ENCODE measurements around the gene FPGS.
"Not testable (repeated sequence)": the region's sequence is repeated elsewhere in the genome, so short reads cannot be mapped to it uniquely, and the experiment has no call there.

FPGS gene

DNA sequence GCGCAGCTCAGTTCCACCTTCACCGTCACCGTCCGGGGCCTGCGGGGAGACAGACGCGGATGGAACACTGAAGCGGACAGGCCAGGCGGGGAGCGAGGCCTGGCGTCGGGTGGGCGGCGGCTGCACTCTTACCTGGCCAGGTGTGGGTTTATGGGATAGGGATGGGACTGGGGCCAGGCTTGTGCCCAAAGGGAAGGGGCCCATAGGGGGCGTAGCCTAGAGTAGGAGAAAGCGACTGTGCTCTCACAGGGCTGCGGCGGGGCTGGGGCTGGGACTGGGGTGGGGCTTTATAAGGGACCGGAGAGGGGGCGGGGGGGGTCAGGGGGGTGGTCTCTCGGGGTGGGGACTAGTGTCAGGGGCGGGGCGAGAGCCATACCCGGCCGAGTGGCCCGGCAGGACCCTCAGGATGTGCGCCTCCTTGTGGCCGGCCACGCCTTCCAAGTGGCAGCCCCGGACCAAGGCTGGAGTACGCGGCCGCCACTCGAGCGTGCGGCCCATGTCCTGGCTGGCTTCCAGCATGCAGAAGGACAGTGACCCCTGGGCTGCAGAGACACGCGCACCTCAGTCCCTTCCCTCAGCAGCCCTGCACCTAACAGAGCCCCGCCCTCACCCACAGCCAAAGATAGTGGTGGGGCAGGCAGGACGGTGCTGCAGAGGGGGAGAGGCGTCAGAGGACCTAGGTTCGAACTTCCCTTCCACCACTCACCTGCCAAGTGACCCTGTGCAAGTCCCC, 22.8 kb downstream of the FPGS start:
- Mint-ChIP-seq H3K9me3 (no peaks in the 10 kb centered on the region), H3K4me3 (no peak overlapping the region), H3K36me3 (ENCODE audit: low read depth) (peaks cover 7% of the 10 kb centered on the region), H3K27me3 (no peaks in the 10 kb centered on the region), H3K27ac (no peak overlapping the region), H3K4me1 (no peaks in the 10 kb centered on the region)
- ATAC-seq, result no peak
- DNase-seq, result peak; percentile 24

DNA sequence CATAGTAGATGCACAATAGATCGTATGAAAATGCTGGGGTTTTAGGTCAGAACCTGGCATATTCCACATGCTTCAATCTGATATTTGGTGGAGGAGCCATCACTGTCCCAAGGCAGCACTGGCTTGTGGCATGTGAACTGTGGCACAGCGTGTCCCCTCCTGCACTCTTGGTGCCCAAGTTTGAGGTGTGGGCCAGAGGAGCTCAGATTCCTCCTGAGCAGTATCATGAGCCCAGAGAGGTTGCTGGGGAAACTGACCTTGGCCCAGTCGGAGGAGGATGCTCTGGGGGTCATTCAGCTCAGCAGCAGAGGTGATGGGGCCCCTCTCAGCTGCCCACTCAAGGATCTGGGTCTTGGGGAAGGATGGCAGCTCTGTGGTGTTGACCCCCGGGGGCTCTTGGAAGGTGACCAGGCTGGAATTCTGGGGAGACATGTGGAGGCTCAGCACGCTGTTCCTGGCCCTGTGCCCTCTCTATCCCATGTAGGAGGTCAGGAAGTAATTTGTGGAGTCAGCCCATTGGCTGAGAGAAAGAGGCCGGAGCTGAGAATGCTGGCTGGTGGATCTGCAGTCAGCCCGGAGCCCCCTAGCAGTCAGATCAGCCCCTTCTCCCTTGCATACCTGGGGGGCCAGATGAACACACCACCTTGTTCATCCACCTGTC, 23.7 kb downstream of the FPGS start:
- Mint-ChIP-seq H3K27me3 (no peaks in the 10 kb centered on the region), H3K27ac (no peak overlapping the region), H3K9me3 (no peaks in the 10 kb centered on the region), H3K4me1 (no peaks in the 10 kb centered on the region), H3K4me3 (no peak overlapping the region), H3K36me3 (ENCODE audit: low read depth) (peaks cover 4% of the 10 kb centered on the region)
- ATAC-seq (no peak), DNase-seq (no peak)

- Mint-ChIP-seq H3K36me3 (ENCODE audit: low read depth) (peaks cover 4% of the 10 kb centered on the region), H3K4me1 (peaks cover 15% of the 10 kb centered on the region), H3K27me3 (no peaks in the 10 kb centered on the region), H3K9me3 (no peaks in the 10 kb centered on the region), H3K27ac (peak overlapping the region; percentile 16), H3K4me3 (no peak overlapping the region)
- DNase-seq (no peak), ATAC-seq (no peak)
These were observed 25.8 kb downstream of the FPGS start for GRCh38 chr9:127828262-127829031.

DNA sequence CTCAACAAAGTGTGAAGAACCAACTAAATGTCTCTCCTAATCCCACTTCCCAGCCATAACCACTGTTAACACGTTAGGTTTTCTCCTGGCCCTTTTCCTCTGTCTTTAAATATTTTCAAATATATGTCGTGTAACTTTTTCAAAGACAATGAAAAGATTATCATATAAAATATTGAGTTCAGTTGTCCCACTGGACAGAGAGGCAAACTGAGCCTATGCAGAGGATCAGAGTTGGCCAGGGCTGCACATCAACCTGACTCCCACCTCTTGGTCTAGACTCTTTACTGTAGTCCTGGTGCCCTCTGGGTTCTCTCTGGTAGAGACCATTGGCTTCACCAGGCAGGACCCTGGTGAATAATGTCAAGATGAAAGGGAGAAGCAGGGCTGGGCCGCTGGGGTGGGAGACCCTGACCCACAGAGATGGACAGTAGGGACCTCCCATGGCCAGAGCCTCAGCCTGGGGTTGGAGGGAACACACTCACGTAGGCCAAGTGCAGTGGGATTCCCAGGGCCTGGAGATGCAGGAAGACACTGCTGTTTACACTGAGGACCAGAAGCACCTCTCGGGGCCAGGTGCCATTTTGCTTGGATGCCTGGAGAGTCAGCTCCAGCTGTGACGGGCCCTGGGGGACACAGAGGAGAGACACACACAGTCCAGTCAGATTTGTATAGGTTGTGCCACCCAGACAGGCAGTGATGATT, 26.7 kb downstream of the FPGS start:
- H3K4me1 Mint-ChIP-seq, result peaks cover 20% of the 10 kb centered on the region
- peaks cover 4% of the 10 kb centered on the region for H3K36me3 Mint-ChIP-seq (ENCODE audit: low read depth)
- H3K4me3 Mint-ChIP-seq, result no peak overlapping the region
- H3K27ac Mint-ChIP-seq, result peak overlapping the region; percentile 8
- H3K27me3 Mint-ChIP-seq, result no peaks in the 10 kb centered on the region
- DNase-seq (no peak), ATAC-seq (no peak)
- H3K9me3 Mint-ChIP-seq, result no peaks in the 10 kb centered on the region

GRCh38 chr9:127832248-127832647, 29.6 kb downstream of the FPGS start:
- DNase-seq (no peak), ATAC-seq (no peak)
- H3K9me3 Mint-ChIP-seq, result no peaks in the 10 kb centered on the region
- H3K27me3 Mint-ChIP-seq, result no peaks in the 10 kb centered on the region
- no peaks in the 10 kb centered on the region for H3K36me3 Mint-ChIP-seq (ENCODE audit: low read depth)
- H3K4me1 Mint-ChIP-seq, result peaks cover 31% of the 10 kb centered on the region
- H3K27ac Mint-ChIP-seq, result peak overlapping the region; percentile 70
- H3K4me3 Mint-ChIP-seq, result no peak overlapping the region

DNA sequence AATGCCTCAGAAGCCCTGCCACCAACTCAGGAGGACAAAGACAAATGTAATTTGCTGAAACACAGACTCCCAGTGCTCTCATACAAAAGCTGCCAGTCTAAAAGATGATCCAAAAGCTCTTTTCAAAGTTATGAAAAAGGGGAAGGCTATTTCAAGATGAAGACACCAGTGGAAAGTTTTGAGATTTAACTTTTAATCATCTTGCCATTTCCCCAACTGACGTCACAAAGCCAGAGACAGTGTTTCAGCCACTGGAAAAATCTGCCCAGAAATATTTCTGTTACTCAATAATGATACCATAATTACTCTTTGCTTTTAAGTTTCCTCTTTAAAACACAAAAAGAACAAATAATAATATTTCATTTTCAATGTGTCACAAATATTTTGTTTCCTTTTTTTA, 30.9 kb downstream of the FPGS start:
- no peaks in the 10 kb centered on the region for H3K36me3 Mint-ChIP-seq (ENCODE audit: low read depth)
- H3K9me3 Mint-ChIP-seq, result no peaks in the 10 kb centered on the region
- no peaks in the 10 kb centered on the region for H3K27me3 Mint-ChIP-seq
- peak overlapping the region; percentile 78 for H3K27ac Mint-ChIP-seq
- H3K4me3 Mint-ChIP-seq, result no peak overlapping the region
- no peak for DNase-seq
- H3K4me1 Mint-ChIP-seq, result peaks cover 36% of the 10 kb centered on the region
- no peak for ATAC-seq

DNA sequence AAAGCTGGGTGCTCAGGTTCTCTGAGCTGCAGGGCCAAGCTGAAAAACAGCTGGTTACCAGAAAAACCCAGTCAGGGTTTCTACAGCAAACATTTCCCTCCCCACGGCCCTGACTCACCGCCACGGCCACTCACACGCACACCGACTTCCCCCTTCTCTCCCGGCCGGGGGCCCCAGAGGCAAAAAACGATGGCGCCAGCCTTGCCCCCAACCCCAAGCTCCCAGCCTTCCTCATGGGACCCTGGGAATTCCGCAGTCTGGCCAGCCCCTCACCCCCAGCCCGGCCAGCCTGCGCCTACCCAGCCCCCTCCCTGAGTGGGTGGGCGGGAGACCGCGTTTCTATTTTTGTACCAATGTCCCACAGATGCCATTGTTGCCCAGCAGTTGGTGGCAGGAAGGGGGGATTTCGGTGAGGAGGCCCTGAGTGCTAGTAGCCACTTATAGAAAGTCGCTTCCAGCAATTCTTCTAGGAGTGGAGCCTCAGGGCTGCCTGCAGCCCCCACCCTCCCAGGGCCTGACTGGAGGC, 33.4 kb downstream of the FPGS start:
- DNase-seq (peak; percentile 57), ATAC-seq (peak; percentile 77)
- Mint-ChIP-seq H3K27ac (peak overlapping the region; percentile 67), H3K4me3 (no peak overlapping the region), H3K9me3 (no peaks in the 10 kb centered on the region), H3K27me3 (no peaks in the 10 kb centered on the region), H3K36me3 (ENCODE audit: low read depth) (peaks cover 2% of the 10 kb centered on the region), H3K4me1 (peaks cover 36% of the 10 kb centered on the region)

DNA sequence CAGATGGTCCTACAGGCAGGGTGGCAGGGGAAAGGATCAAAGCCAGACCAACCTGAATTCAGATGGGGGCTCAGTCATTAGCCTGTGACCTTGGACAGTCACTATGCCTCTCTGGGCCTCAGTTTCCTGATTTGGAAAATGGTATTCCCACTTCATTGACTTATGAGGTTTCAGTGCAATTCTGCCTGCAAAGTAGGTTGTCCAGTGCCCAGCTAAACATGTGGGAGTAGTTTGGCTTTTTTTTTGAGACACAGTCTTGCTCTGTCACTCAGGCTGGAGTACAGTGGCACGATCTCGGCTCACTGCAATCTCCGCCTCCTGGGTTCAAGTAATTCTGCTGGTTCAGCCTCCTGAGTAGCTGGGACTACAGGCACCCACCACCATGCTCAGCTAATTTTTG, 33.9 kb downstream of the FPGS start:
- H3K9me3 Mint-ChIP-seq; H3K36me3 Mint-ChIP-seq (ENCODE audit: low read depth); DNase-seq; H3K4me3 Mint-ChIP-seq; H3K27ac Mint-ChIP-seq; ATAC-seq; H3K27me3 Mint-ChIP-seq: not testable (repeated sequence)
- peaks cover 36% of the 10 kb centered on the region for H3K4me1 Mint-ChIP-seq

GRCh38 chr9:127837346-127837745, 34.7 kb downstream of the FPGS start:
- no peaks in the 10 kb centered on the region for H3K27me3 Mint-ChIP-seq
- ATAC-seq (no peak), DNase-seq (no peak)
- no peak overlapping the region for H3K27ac Mint-ChIP-seq
- peaks cover 30% of the 10 kb centered on the region for H3K4me1 Mint-ChIP-seq
- H3K36me3 Mint-ChIP-seq (ENCODE audit: low read depth), result peaks cover 5% of the 10 kb centered on the region
- H3K9me3 Mint-ChIP-seq, result no peaks in the 10 kb centered on the region
- H3K4me3 Mint-ChIP-seq, result no peak overlapping the region

DNA sequence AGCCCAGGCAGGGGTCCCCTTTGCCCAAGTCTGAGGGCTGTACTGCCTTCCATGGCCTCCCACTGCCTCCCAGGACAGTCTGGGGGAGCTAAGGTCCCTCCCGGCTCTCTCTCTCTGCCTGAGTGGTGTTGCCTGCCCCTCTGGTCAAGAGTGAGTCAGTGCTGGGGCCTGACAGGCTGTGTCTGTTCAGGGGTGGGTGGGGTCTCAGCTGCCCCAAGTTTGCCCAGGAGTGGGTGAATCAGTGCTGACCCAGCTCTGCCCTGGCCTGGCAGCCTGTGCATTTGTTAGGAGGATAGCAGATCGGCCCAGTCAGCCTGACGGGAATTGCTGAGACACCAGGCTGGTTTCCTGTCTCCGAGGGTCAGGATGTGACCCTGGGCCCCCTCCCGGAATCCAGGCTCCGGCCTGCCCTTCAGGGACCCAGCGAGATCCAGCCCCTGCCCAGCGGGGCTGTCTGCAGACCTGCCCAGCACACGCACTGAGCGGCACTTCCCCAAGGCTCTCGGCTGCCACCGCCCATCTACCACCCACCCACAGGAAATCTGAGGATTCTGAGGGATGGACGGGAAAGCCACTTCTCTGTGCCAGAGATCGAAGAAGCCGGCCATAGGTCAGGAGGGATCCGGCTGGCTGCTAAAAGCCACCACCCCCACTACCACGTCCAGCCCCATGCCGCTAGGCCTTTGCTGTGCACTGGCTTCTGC, 35.8 kb downstream of the FPGS start:
- ATAC-seq, result no peak
- no peak overlapping the region for H3K4me3 Mint-ChIP-seq
- H3K36me3 Mint-ChIP-seq (ENCODE audit: low read depth), result peaks cover 5% of the 10 kb centered on the region
- no peaks in the 10 kb centered on the region for H3K9me3 Mint-ChIP-seq
- no peak overlapping the region for H3K27ac Mint-ChIP-seq
- H3K27me3 Mint-ChIP-seq, result no peaks in the 10 kb centered on the region
- H3K4me1 Mint-ChIP-seq, result peaks cover 20% of the 10 kb centered on the region
- no peak for DNase-seq

DNA sequence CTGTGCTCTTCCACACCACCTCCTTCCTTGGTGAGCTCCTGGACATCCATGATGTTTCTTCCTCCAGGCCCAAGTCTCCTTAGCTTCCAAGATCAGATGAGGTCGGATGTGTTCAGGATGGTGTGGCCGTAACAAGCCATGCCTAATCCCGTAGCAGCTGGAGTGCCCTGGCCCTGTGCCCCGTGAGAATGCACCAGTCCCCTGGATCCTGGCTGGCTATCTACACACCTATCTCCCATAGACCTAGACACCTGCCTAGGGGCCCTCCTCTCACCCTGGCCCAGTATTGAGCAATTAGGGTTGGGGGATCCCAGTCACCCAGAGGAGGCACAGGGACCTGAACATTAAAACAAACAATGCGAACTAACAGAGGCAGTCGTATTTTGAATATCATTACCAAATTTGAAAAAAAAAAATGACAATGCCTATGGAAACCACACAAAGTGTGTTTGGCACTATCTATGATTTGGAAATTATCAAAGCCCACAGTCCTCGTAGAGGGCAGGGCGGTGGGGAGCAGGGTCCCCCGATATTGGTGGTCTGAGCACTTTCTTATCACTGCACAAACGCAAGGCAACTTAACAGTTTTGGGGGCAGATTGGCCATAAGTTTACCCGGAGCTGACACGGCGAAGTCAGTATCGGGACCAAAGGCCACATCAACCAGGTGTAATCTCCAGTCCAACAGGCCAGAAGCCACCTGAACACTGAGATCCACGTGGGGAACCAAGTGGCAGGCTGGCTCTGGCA, 38.6 kb downstream of the FPGS start:
- H3K4me3 Mint-ChIP-seq, result no peak overlapping the region

GRCh38 chr9:127844821-127845359, 42.2 kb downstream of the FPGS start:
- peaks cover 9% of the 10 kb centered on the region for H3K9me3 Mint-ChIP-seq
- no peak overlapping the region for H3K27ac Mint-ChIP-seq
- H3K4me1 Mint-ChIP-seq, result no peaks in the 10 kb centered on the region
- no peaks in the 10 kb centered on the region for H3K27me3 Mint-ChIP-seq
- DNase-seq (no peak), ATAC-seq (no peak)
- H3K4me3 Mint-ChIP-seq, result no peak overlapping the region
- peaks cover 23% of the 10 kb centered on the region for H3K36me3 Mint-ChIP-seq (ENCODE audit: low read depth)

More for the DNA sequence above, 38.6 kb downstream of the FPGS start:
- H3K36me3 Mint-ChIP-seq (ENCODE audit: low read depth), result peaks cover 5% of the 10 kb centered on the region
- DNase-seq, result no peak
- no peak overlapping the region for H3K27ac Mint-ChIP-seq
- no peaks in the 10 kb centered on the region for H3K27me3 Mint-ChIP-seq
- H3K9me3 Mint-ChIP-seq, result no peaks in the 10 kb centered on the region
- no peak for ATAC-seq
- peaks cover 6% of the 10 kb centered on the region for H3K4me1 Mint-ChIP-seq

DNA sequence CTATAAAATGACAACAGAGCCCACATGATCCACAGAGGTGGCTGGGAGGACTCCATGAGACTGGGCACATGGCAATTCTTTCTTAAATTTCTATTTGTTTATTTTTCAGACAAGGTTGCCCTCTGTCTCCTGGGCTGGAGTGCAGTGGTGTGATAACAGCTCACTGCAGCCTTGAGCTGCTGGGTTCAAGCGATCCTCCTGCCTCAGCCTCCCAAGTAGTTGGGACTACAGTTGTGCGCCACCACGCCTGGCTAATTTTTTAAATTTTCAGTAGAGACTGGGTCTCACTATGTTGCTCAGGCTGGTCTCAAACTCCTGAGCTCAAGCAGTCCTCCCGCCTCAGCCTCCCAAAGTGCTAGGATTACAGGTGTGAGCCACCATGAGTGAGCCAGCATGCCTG, 42.9 kb downstream of the FPGS start:
- not testable (repeated sequence) for H3K27me3 Mint-ChIP-seq, H3K4me1 Mint-ChIP-seq, ATAC-seq, H3K9me3 Mint-ChIP-seq, H3K4me3 Mint-ChIP-seq, DNase-seq, H3K27ac Mint-ChIP-seq
- peaks cover 28% of the 10 kb centered on the region for H3K36me3 Mint-ChIP-seq (ENCODE audit: low read depth)

Data from activated naive CD8-positive, alpha-beta T cell treated with anti-CD3 and anti-CD28 coated beads, Interleukin-2, amount 50 U/mL, for 24 hours (primary cell).